Effector memory CD4-positive, alpha-beta T cell (primary cell): ENCODE data around the gene MIER2.
"Not testable (repeated sequence)": the region's sequence is repeated elsewhere in the genome, so short reads cannot be mapped to it uniquely, and the experiment has no call there.

Experiments
- DNase-seq, 3 donors: peaks; one replicate each; pipeline ENCODE4 v3.0.0-alpha.2; 2020
- H3K27ac ChIP-seq: 2 replicates; pipeline ENCODE4 v1.7.0; 2013; ENCODE audit warnings: mild to moderate bottlenecking, low read length, moderate library complexity; ENCODE audit not compliant: insufficient read depth, poor library complexity, severe bottlenecking
- H3K27me3 ChIP-seq: replicated peaks from 2 replicates; pipeline ENCODE4 v1.7.0; 2013; ENCODE audit warnings: mild to moderate bottlenecking, low read length; ENCODE audit not compliant: insufficient read depth, control insufficient read depth, poor library complexity, severe bottlenecking
- H3K36me3 ChIP-seq: 2 replicates; pipeline ENCODE4 v1.7.0; 2013; ENCODE audit warnings: mild to moderate bottlenecking, low read length, moderate library complexity; ENCODE audit not compliant: control insufficient read depth, insufficient read depth
- H3K4me1 ChIP-seq: 2 replicates; pipeline ENCODE4 v1.7.0; 2013; ENCODE audit warnings: low read length, mild to moderate bottlenecking; ENCODE audit not compliant: control insufficient read depth, insufficient read depth, poor library complexity, severe bottlenecking
- H3K4me3 ChIP-seq: 2 replicates; pipeline ENCODE4 v1.7.0; 2013; ENCODE audit warnings: low read length, low read depth, mild to moderate bottlenecking; ENCODE audit not compliant: insufficient read depth, poor library complexity, severe bottlenecking
- H3K9me3 ChIP-seq: 2 replicates; pipeline ENCODE4 v1.7.0; 2013; ENCODE audit warnings: mild to moderate bottlenecking, low read length, moderate library complexity; ENCODE audit not compliant: control insufficient read depth
- total RNA-seq, 3 donors: gene quantifications; one replicate each; lab custom pipeline; 2026; lab: John Stamatoyannopoulos, UW

Gene MIER2
- total RNA-seq = 10.6 to 13.2 (median 11.2) reads per million in 3 donors

- H3K4me1 ChIP-seq = peaks cover 22% of the 10 kb centered on the region
- H3K27ac ChIP-seq = peak within 1 kb of the TSS; percentile 39
- peak; percentile 81 to 86 (median 85) for DNase-seq
- H3K36me3 ChIP-seq = peaks cover 8% of the 10 kb centered on the region
- no peaks in the 10 kb centered on the region for H3K27me3 ChIP-seq
- no peaks in the 10 kb centered on the region for H3K9me3 ChIP-seq
- H3K4me3 ChIP-seq = peak within 1 kb of the TSS; percentile 68
Measured at GRCh38 chr19:344625-345319, at the start of gene MIER2. MIER2 (minus strand) TSS chr19:344796; CDS start chr19:344782, 14 bp downstream.

GRCh38 chr19:393560-393959, 49.0 kb upstream of the MIER2 start:
- H3K36me3 ChIP-seq, H3K4me3 ChIP-seq, H3K9me3 ChIP-seq, DNase-seq, H3K27ac ChIP-seq, H3K4me1 ChIP-seq, H3K27me3 ChIP-seq: not testable (repeated sequence)

GRCh38 chr19:392375-392970, 47.9 kb upstream of the MIER2 start:
- no peak overlapping the region for H3K4me3 ChIP-seq
- no peaks in the 10 kb centered on the region for H3K4me1 ChIP-seq
- H3K36me3 ChIP-seq = no peaks in the 10 kb centered on the region
- DNase-seq = no peak
- H3K27me3 ChIP-seq = no peaks in the 10 kb centered on the region
- no peaks in the 10 kb centered on the region for H3K9me3 ChIP-seq
- no peak overlapping the region for H3K27ac ChIP-seq

- H3K4me3 ChIP-seq = no peak overlapping the region
- no peaks in the 10 kb centered on the region for H3K9me3 ChIP-seq
- no peaks in the 10 kb centered on the region for H3K36me3 ChIP-seq
- no peaks in the 10 kb centered on the region for H3K4me1 ChIP-seq
- no peak for DNase-seq
- no peaks in the 10 kb centered on the region for H3K27me3 ChIP-seq
- no peak overlapping the region for H3K27ac ChIP-seq
Measured at GRCh38 chr19:391726-392374, 47.3 kb upstream of the MIER2 start.

GRCh38 chr19:391207-391557, 46.6 kb upstream of the MIER2 start:
- Histone ChIP-seq H3K4me3 (no peak overlapping the region), H3K9me3 (no peaks in the 10 kb centered on the region), H3K4me1 (no peaks in the 10 kb centered on the region), H3K27ac (no peak overlapping the region), H3K36me3 (no peaks in the 10 kb centered on the region), H3K27me3 (no peaks in the 10 kb centered on the region)
- no peak for DNase-seq

- Histone ChIP-seq H3K4me3 (no peak overlapping the region), H3K9me3 (no peaks in the 10 kb centered on the region)
- no peak for DNase-seq
Measured at GRCh38 chr19:390386-391206, 46.0 kb upstream of the MIER2 start.

GRCh38 chr19:389935-390289, 45.3 kb upstream of the MIER2 start:
- Histone ChIP-seq H3K27me3 (no peaks in the 10 kb centered on the region), H3K9me3 (no peaks in the 10 kb centered on the region), H3K27ac (no peak overlapping the region), H3K4me3 (no peak overlapping the region), H3K36me3 (no peaks in the 10 kb centered on the region), H3K4me1 (no peaks in the 10 kb centered on the region)
- no peak for DNase-seq

More at GRCh38 chr19:390386-391206, 46.0 kb upstream of the MIER2 start:
- Histone ChIP-seq H3K4me1 (no peaks in the 10 kb centered on the region), H3K36me3 (no peaks in the 10 kb centered on the region), H3K27me3 (no peaks in the 10 kb centered on the region), H3K27ac (no peak overlapping the region)

GRCh38 chr19:389255-389934, 44.8 kb upstream of the MIER2 start:
- H3K4me1 ChIP-seq = no peaks in the 10 kb centered on the region
- no peak overlapping the region for H3K4me3 ChIP-seq
- H3K27me3 ChIP-seq = peaks cover 4% of the 10 kb centered on the region
- no peak overlapping the region for H3K27ac ChIP-seq
- DNase-seq = no peak
- no peaks in the 10 kb centered on the region for H3K9me3 ChIP-seq
- H3K36me3 ChIP-seq = no peaks in the 10 kb centered on the region

GRCh38 chr19:388691-389090, 44.1 kb upstream of the MIER2 start:
- Histone ChIP-seq H3K4me3 (no peak overlapping the region), H3K36me3 (no peaks in the 10 kb centered on the region), H3K4me1 (no peaks in the 10 kb centered on the region), H3K27me3 (peaks cover 11% of the 10 kb centered on the region), H3K27ac (no peak overlapping the region), H3K9me3 (no peaks in the 10 kb centered on the region)
- no peak for DNase-seq
